Left renal pelvis (tissue), 4 donors: ENCODE measurements around the gene PODN. TPM values are rescaled to one million over a fixed set of nuclear protein-coding genes. Genes with fewer than 3 reads are reported as not detected.

Experiments
- DNase-seq, 4 donors: peaks; one replicate each; pipeline ENCODE4 v3.0.0-alpha.2; 2013; ENCODE audit warnings: low read depth in 4 of 4, low spot score in 3 of 4
- polyA plus RNA-seq, 4 donors: library from polyadenylated mRNA; unstranded; fragments of 120-200 nt; gene quantifications; one replicate each; pipeline ENCODE4 v1.2.1, GENCODE V29; 2013; ENCODE audit not compliant: insufficient read length in 4 of 4

The PODN gene
- polyA plus RNA-seq, 4 donors = 2.1 to 26.4 (median 2.7) TPM

DNA sequence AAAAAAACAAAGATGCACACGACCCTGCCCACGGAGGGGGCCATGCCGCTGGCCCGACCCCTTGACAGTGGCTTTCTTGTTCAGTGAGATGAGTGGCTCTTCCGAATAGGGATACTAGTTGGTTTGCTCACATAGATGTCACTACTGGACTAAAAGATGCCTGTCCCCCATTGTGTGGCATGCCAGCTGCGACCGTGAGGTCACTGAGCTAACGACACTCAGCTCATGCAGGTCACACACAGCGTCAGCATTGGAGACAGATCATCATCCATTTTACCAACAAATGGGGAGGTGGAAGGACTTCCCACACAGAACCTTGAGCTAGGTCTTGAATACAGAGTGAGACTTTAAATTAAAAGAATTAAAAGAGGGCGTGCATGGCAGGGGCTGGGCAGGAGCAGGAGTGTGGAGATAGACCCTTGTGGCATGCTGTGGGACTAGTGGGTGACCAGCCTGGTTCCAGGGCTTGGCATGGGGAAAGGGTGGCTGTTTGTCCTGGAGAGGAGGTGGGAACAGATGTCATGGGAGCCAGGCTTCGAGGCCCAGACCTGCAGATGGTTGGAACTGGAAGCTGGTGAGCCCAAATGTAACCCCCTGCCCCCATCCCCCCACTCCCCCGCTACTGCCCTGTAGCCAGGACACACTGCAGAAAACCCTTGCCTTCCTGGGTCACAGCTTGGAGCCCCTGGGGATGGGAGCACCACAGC lies 68.0 kb downstream of the PODN start:
- no peak for DNase-seq

- DNase-seq = no peak
Observed at GRCh38 chr1:53130598-53130877, 68.5 kb downstream of the PODN start.

DNA sequence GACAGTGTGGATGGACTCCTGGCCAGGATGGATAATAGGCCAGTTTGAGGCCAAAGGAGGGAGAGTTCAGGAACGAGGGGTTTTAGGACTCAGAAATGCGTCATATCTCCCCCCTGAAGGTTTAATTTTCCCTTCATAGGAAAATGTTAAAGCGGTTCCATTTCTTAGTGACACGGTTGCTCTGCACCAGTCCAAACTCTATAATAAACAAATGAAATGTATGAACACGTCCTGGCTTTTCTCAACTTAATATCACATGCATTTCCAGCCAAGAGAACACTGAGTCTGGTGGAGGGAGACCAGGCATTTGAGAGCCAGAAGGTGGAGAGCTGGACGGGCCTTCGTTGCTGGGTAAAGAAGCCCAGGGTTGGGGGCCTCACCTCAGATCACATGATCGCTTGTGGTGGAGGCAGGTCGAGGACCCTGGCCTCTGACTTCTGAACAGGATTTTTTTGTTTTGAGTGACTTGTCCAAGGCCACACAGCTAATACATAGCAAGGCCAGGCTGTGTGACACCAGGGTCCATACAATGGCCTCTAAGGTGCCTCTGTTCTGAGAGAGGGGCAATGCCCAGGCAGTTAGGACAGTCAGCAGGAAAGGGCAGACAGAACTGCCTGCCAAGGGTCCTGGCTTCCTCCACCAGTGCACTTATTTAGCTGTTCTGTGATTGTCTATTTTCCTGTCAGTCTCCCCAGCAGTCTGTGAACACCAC lies 69.0 kb downstream of the PODN start:
- DNase-seq = no peak

GRCh38 chr1:53131590-53131938 lies 69.6 kb downstream of the PODN start:
- DNase-seq = no peak

- no peak for DNase-seq
Observed at GRCh38 chr1:53132176-53132575, 70.2 kb downstream of the PODN start.

GRCh38 chr1:53133261-53134041 lies 71.4 kb downstream of the PODN start:
- DNase-seq = no peak

DNA sequence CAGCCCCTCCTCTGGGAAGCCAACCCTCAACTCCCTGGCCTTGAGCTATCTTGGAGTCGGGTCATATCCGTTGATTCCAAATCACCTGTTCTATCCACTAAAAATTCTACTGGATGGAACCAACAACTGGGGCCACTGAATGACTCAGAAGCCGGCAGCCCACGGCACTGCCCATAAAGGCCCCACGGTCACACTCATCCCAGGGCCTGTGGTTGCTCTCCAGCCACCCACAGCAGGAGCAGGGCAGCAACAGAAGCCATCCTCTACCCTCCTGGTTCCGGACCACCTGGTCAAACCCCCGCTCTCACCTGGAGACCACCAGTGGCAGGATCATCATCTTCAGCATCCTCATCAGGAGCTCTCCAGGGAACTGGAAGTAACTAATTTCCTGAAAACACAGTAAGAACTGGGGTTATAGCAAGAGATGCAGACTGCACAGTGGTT lies 72.1 kb downstream of the PODN start:
- no peak for DNase-seq

Other genes starting within 250 kb of the PODN start
- under 1 TPM; 0.17 to 0.23 (median 0.18) TPM for gene ZYG11A, start 219.5 kb upstream of the PODN start, polyA plus RNA-seq
- gene ECHDC2, start 140.5 kb upstream of the PODN start, polyA plus RNA-seq = 100 to 1,000 TPM in 3 of 4 donors, 10 to 100 TPM in 1; 67.9 to 250 (median 125) TPM
- gene SCP2, start 134.9 kb upstream of the PODN start, polyA plus RNA-seq = 100 to 1,000 TPM; 141 to 229 (median 205) TPM
- gene SLC1A7, start 80.4 kb downstream of the PODN start, polyA plus RNA-seq = under 1 TPM; 0.06 to 0.86 (median 0.16) TPM
- gene CPT2, start 134.6 kb downstream of the PODN start, polyA plus RNA-seq = 10 to 100 TPM; 11.0 to 29.1 (median 26.0) TPM
- gene CZIB, start 158.4 kb downstream of the PODN start, polyA plus RNA-seq = 10 to 100 TPM; 78.1 to 95.1 (median 87.9) TPM
- 100 to 1,000 TPM in 1 of 4 donors, 10 to 100 TPM in 3; 72.4 to 103 (median 87.3) TPM for gene MAGOH, start 176.3 kb downstream of the PODN start, polyA plus RNA-seq